Caco-2 (cell line): ENCODE data around the gene ANKRD60. TPM values are rescaled to one million over a fixed set of nuclear protein-coding genes. Genes with fewer than 3 reads are reported as not detected.

Experiments used
- BruUV-seq: library from RNA; stranded (reverse); fragments of 400-500 nt; replicated peaks from 2 replicates; lab custom pipeline; 2021; lab: Mats Ljungman, UMichigan
- CTCF ChIA-PET: fragments of 300-600 bp; sonication (Branson Sonifier 250); formaldehyde crosslinking; loops from one replicate; lab custom pipeline; 2022; ENCODE audit warnings: antibody characterized with exemption; lab: Charles Lee
- POLR2A ChIA-PET: fragments of 300-600 bp; sonication (Branson Sonifier 250); formaldehyde crosslinking; loops from one replicate; lab custom pipeline; 2022; ENCODE audit warnings: antibody characterized with exemption; lab: Charles Lee
- DNase-seq, 2 experiments: peaks; one replicate each; pipeline versions ENCODE4 v3.0.0 to v3.0.0-alpha.2; 2020 to 2022
- H3K27me3 ChIP-seq: replicated peaks from 2 replicates; pipeline ENCODE4 v1.6.0; 2011; ENCODE audit warnings: low read length; ENCODE audit not compliant: control insufficient read depth, insufficient read depth
- H3K36me3 ChIP-seq: 2 replicates; pipeline ENCODE4 v1.5.1; 2011; ENCODE audit warnings: low read length; ENCODE audit not compliant: control insufficient read depth, insufficient read depth
- H3K4me1 ChIP-seq: fragments of 250-450 bp; sonication (Bioruptor Pico); 2 replicates; pipeline ENCODE4 v1.5.1; 2020; ENCODE audit warnings: mild to moderate bottlenecking
- H3K4me3 ChIP-seq: 2 replicates; pipeline ENCODE4 v1.5.1; 2011; ENCODE audit warnings: low read depth, mild to moderate bottlenecking, control low read depth, low read length
- H3K9me3 ChIP-seq: fragments of 250-450 bp; sonication (Bioruptor Pico); 2 replicates; pipeline ENCODE4 v1.5.1; 2020; ENCODE audit warnings: mild to moderate bottlenecking, moderate library complexity
- H3K27ac Mint-ChIP-seq: one replicate; pipeline ENCODE4 v1.8.0; 2022; ENCODE audit warnings: mixed read lengths; ENCODE audit not compliant: unreplicated experiment
- H3K27me3 Mint-ChIP-seq: one replicate; pipeline ENCODE4 v1.8.0; 2022; ENCODE audit warnings: mixed read lengths; ENCODE audit not compliant: insufficient read depth, unreplicated experiment
- H3K36me3 Mint-ChIP-seq: one replicate; pipeline ENCODE4 v1.8.0; 2022; ENCODE audit warnings: mild to moderate bottlenecking, mixed read lengths; ENCODE audit not compliant: insufficient read depth, unreplicated experiment
- H3K4me1 Mint-ChIP-seq: one replicate; pipeline ENCODE4 v1.8.0; 2022; ENCODE audit warnings: low read depth, mixed read lengths; ENCODE audit not compliant: unreplicated experiment
- H3K4me3 Mint-ChIP-seq: one replicate; pipeline ENCODE4 v1.8.0; 2022; ENCODE audit warnings: mild to moderate bottlenecking, moderate library complexity, mixed read lengths; ENCODE audit not compliant: unreplicated experiment
- H3K9me3 Mint-ChIP-seq: one replicate; pipeline ENCODE4 v1.8.0; 2022; ENCODE audit warnings: mixed read lengths; ENCODE audit not compliant: unreplicated experiment
- CTCF ChIP-seq, 2 experiments: fragments of 200-600 bp in 1 of 2; IDR thresholded peaks; 1 replicate in 1 of 2; 2 replicates in 1 of 2; pipeline versions ENCODE4 v1.5.1 to v1.8.0; 2011 to 2022; ENCODE audit warnings: antibody characterized with exemption in 1 of 2, control low read depth in 1 of 2, inconsistent platforms in 1 of 2, low read depth in 1 of 2, low read length in 1 of 2, mild to moderate bottlenecking in 1 of 2, moderate library complexity in 1 of 2; ENCODE audit not compliant: insufficient read depth in 1 of 2, severe bottlenecking in 1 of 2, unreplicated experiment in 1 of 2
- intact Hi-C: fragments of 100-400 bp; cut with micrococcal nuclease; formaldehyde crosslinking; loops from one replicate; pipeline ENCODE4 v1.10.0; 2022; ENCODE audit not compliant: unreplicated experiment
- total RNA-seq: library from RNA; stranded (reverse); gene quantifications from 2 replicates; pipeline ENCODE4 v1.2.3, GENCODE V29; 2022

Gene ANKRD60
- total RNA-seq, 1 experiment from 2014 or later = not detected

GRCh38 chr20:58240471-58240870 is 12.0 kb upstream of the ANKRD60 start:
- Mint-ChIP-seq H3K4me3 (no peak overlapping the region), H3K9me3 (no peaks in the 10 kb centered on the region), H3K27me3 (peaks cover 14% of the 10 kb centered on the region), H3K36me3 (no peaks in the 10 kb centered on the region), H3K4me1 (peaks cover 16% of the 10 kb centered on the region), H3K27ac (no peak overlapping the region)
- Histone ChIP-seq H3K4me1 (no peaks in the 10 kb centered on the region; the same call in 1 of the 2 replicates), H3K4me3 (no peak overlapping the region), H3K36me3 (no peaks in the 10 kb centered on the region), H3K27me3 (no peaks in the 10 kb centered on the region), H3K9me3 (no peaks in the 10 kb centered on the region)
- POLR2A ChIA-PET = no interaction called here
- no peak for DNase-seq
- intact Hi-C loops = no loop called here
- BruUV-seq = no TSS peak
- CTCF ChIA-PET = interaction anchor here (0.6 kb wide), 1 partner anchor 791 kb away, joined by 4 read pairs; no protein-coding TSS in a partner anchor
- no peak for TF ChIP-seq CTCF (IDR thresholded peaks at IDR 0.05; ENCODE audit: insufficient read depth in 1 of 2, low read depth in 1 of 2, low read length in 1 of 2, severe bottlenecking in 1 of 2, unreplicated experiment in 1 of 2)

GRCh38 chr20:58239216-58239615 is 10.8 kb upstream of the ANKRD60 start:
- Histone ChIP-seq H3K4me3 (no peak overlapping the region), H3K27me3 (peaks cover 5% of the 10 kb centered on the region; the same call in 1 of the 2 replicates), H3K36me3 (no peaks in the 10 kb centered on the region), H3K4me1 (no peaks in the 10 kb centered on the region; the same call in 1 of the 2 replicates), H3K9me3 (no peaks in the 10 kb centered on the region)
- H3K4me3 Mint-ChIP-seq = no peak overlapping the region
- H3K9me3 Mint-ChIP-seq = no peaks in the 10 kb centered on the region
- H3K27me3 Mint-ChIP-seq = peaks cover 24% of the 10 kb centered on the region
- H3K27ac Mint-ChIP-seq = no peak overlapping the region
- H3K4me1 Mint-ChIP-seq = peaks cover 9% of the 10 kb centered on the region
- peak in 1 of 2 experiments; percentile 53 for TF ChIP-seq CTCF (IDR thresholded peaks at IDR 0.05; ENCODE audit: insufficient read depth in 1 of 2, low read depth in 1 of 2, low read length in 1 of 2, severe bottlenecking in 1 of 2, unreplicated experiment in 1 of 2)
- H3K36me3 Mint-ChIP-seq = no peaks in the 10 kb centered on the region
- no TSS peak for BruUV-seq
- POLR2A ChIA-PET = no interaction called here
- CTCF ChIA-PET = interaction anchor here (0.6 to 1.8 kb wide), 5 partner anchors 150 to 417 kb away, joined by 3 to 21 read pairs (median 4); partner anchors contain the start of genes STX16 and VAPB
- DNase-seq = peak in 1 of 2 experiments; percentile 35
- intact Hi-C loops = loop anchor here (5.0 kb wide), 1 partner anchor 453 kb away; the partner anchor contains the start of gene NPEPL1

GRCh38 chr20:58238490-58238889 is 10.0 kb upstream of the ANKRD60 start:
- no peak for TF ChIP-seq CTCF (IDR thresholded peaks at IDR 0.05; ENCODE audit: insufficient read depth in 1 of 2, low read depth in 1 of 2, low read length in 1 of 2, severe bottlenecking in 1 of 2, unreplicated experiment in 1 of 2)

More at GRCh38 chr20:58238490-58238889, 10.0 kb upstream of the ANKRD60 start:
- no peak for DNase-seq
- Histone ChIP-seq H3K9me3 (no peaks in the 10 kb centered on the region), H3K4me3 (no peak overlapping the region), H3K4me1 (no peaks in the 10 kb centered on the region), H3K36me3 (no peaks in the 10 kb centered on the region), H3K27me3 (peaks cover 5% of the 10 kb centered on the region; the same call in 1 of the 2 replicates)
- peaks cover 28% of the 10 kb centered on the region for H3K27me3 Mint-ChIP-seq
- intact Hi-C loops = loop anchor here (5.0 kb wide), 1 partner anchor 454 kb away; the partner anchor contains the start of gene NPEPL1
- H3K27ac Mint-ChIP-seq = no peak overlapping the region
- peaks cover 5% of the 10 kb centered on the region for H3K4me1 Mint-ChIP-seq
- no peaks in the 10 kb centered on the region for H3K36me3 Mint-ChIP-seq
- no peaks in the 10 kb centered on the region for H3K9me3 Mint-ChIP-seq
- CTCF ChIA-PET = interaction anchor here (0.6 to 1.8 kb wide), 6 partner anchors 151 to 659 kb away, joined by 3 to 21 read pairs (median 4); partner anchors contain the start of genes STX16 and VAPB
- POLR2A ChIA-PET = no interaction called here
- BruUV-seq = no TSS peak
- H3K4me3 Mint-ChIP-seq = no peak overlapping the region
